Measurements from ENCODE around the gene ELL3.

- TF ChIP-seq CTCF (IDR thresholded peaks at IDR 0.05; ENCODE audit: poor library complexity), result no peak
- no peak for TF ChIP-seq EZH2phosphoT487 (IDR thresholded peaks at IDR 0.05; ENCODE audit: low read depth, severe bottlenecking, unreplicated experiment)
- TF ChIP-seq EZH2 (IDR thresholded peaks at IDR 0.05; ENCODE audit: borderline replicate concordance), result no peak
These were observed 4.1 kb downstream of the ELL3 start for GRCh38 chr15:43772624-43773023.

All from hepatocyte (in vitro differentiated cells).